Endothelial cell of hepatic sinusoid (primary cell): Measurements from ENCODE around the gene GRAP2.
"Not testable (repeated sequence)": the region's sequence is repeated elsewhere in the genome, so short reads cannot be mapped to it uniquely, and the experiment has no call there.

Experiments used
- in situ Hi-C: cut with HindIII; loops from 2 replicates; pipeline ENCODE4 v1.10.0; 2017; ENCODE audit warnings: low sequenced_read_pairs

Gene GRAP2

GRCh38 chr22:39990686-39991085 lies 89.8 kb downstream of the GRAP2 start:
- in situ Hi-C loops = no loop called here

- in situ Hi-C loops = no loop called here
Measured at GRCh38 chr22:39991159-39991860, 90.4 kb downstream of the GRAP2 start.

GRCh38 chr22:39992088-39992826 lies 91.4 kb downstream of the GRAP2 start:
- in situ Hi-C loops = no loop called here

GRCh38 chr22:39992894-39993293 lies 92.0 kb downstream of the GRAP2 start:
- in situ Hi-C loops = not testable (repeated sequence)

DNA sequence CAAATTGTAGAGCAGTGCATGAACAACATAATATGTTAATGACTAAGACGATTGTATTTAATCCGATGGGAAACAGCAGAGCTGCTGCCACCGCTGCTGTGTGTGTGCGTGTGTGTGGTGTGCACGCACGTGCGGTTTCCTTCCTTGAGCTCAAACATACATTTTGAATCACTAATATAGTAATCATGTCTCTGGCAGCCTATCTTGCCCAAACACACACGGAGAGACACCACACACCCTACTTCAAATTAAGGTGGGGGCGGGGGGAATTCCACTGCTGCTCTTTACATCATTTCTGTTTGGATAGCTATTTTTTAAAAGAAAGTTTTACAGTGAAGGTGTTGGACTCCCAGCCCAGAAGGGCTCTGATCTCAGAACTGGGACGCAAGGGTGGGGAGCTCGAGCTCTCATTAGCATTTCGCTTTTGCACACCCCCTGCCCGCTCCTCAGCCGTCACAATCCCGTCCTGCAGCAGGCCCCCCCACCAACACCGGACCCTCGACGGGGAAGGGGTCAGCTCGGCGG lies 93.2 kb downstream of the GRAP2 start:
- in situ Hi-C loops = no loop called here

DNA sequence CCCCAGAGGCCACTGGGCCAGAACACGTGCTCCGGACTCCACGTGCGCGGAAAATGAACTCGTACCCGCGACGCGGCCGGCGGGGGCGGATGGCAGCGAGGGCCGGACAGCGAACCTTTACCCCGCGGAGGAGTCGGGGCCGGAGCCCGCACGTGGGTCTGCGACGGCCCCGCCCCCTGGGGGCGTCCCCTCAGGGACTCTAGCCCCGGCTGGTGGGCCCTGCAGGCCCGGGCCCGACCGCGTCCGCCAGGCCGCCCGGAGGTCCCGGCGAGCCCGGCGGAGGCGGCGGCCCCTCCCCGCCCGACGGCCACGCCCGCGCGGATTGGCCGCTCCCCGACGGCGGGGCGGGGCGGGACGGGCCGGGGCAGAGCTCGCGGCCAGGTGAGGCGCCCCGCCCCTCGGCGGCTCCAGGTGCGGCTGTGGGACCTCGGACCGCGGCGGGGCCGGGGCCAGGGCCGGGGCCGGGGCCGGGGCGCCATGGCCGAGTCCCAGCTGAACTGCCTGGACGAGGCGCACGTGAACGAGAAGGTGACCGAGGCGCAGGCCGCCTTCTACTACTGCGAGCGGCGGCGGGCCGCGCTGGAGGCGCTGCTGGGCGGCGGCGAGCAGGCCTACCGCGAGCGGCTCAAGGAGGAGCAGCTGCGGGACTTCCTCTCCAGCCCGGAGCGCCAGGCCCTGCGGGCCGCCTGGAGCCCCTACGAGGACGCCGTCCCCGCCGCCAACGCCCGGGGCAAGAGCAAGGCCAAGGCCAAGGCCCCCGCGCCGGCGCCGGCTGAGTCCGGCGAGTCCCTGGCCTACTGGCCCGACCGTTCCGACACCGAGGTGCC lies 93.9 kb downstream of the GRAP2 start, which contains the start of gene FAM83F:
Gene FAM83F (plus strand): TSS at position 389 of the 827 bp plus-strand sequence. CDS start 89 bp downstream, at position 478.
- in situ Hi-C loops = no loop called here

- in situ Hi-C loops = no loop called here
Measured at GRCh38 chr22:39995393-39996252, 94.7 kb downstream of the GRAP2 start.

DNA sequence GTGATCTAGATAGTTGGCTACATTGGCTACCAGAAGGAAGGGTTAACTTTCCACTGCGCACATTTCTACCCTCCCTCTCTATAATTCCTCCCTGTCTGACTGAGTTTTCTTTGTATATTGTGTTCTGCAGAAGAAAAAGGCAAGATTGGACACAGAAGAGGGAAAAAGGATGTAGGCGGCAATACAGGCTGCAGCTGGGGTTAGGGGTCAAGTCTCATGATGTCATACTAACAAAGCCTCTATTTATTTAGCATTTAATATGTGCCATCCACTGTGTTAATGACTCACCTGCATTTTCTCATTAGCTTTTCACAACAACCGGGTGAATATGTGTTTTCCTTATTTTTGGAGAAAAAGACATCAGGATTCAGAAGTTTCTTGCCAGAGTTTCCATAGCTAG lies 95.8 kb downstream of the GRAP2 start:
- in situ Hi-C loops = no loop called here

GRCh38 chr22:39997421-39997820 lies 96.5 kb downstream of the GRAP2 start:
- in situ Hi-C loops = no loop called here

GRCh38 chr22:39997939-39998726 lies 97.2 kb downstream of the GRAP2 start:
- in situ Hi-C loops = no loop called here

DNA sequence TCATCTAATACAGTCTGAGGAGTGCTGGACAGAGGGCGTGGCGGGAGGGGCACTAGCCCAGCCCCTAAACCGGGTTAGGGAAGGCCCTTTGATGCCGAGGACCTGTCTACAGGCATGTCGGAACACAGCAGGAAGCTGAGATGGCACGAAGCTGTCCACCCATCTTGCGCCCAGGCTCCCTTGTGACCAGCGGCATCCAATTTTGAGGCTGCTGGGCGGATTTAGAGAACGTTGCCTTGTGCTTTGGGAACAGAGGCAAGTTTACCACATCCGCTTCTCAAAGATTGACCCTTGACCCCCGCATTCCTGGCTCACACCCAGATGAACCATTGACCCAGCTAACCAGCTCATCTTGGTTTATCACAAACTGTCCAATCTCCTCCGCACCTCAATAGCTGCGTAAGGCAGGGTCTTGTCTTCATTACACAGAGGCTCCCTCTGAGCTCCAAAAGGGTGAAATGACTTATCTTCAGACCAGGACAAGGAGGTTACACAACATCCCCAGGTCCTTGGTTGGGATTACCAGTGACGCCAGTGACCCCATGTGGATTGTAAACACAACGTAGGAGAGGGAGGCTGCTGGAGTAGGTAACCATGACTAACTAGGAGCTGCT lies 98.4 kb downstream of the GRAP2 start:
- in situ Hi-C loops = no loop called here

- in situ Hi-C loops = loop anchor here (5.0 to 10.0 kb wide), 2 partner anchors 428 to 465 kb away; partner anchors contain the start of genes CACNA1I and RPS19BP1
Measured at GRCh38 chr22:40000171-40000570, 99.3 kb downstream of the GRAP2 start.

DNA sequence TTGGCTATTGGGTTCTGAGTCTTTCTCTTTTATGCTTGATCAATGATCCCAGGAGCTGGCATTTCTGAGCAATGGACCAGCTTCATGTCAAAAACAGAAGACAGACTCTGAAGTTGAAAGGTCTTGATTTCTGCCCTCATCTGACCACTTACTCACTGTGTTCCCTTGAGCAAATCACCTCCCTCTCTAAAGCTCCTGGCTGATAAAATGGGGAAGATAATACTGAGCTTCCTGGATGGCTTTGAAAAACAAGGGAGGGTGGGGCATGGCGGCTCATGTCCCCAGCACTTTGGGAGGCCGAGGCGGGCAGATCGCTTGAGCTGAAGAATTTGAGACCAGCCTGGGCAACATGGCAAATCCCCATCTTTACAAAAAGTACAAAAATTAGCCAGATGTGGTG lies 100.2 kb downstream of the GRAP2 start:
- in situ Hi-C loops = loop anchor here (5.0 to 10.0 kb wide), 2 partner anchors 429 to 466 kb away; partner anchors contain the start of genes CACNA1I and RPS19BP1

- in situ Hi-C loops = loop anchor here (5.0 to 10.0 kb wide), 2 partner anchors 430 to 467 kb away; partner anchors contain the start of genes CACNA1I and RPS19BP1
Measured at GRCh38 chr22:40001800-40002577, 101.1 kb downstream of the GRAP2 start.

GRCh38 chr22:40002935-40003715 lies 102.2 kb downstream of the GRAP2 start:
- in situ Hi-C loops = loop anchor here (5.0 to 10.0 kb wide), 2 partner anchors 431 to 468 kb away; partner anchors contain the start of genes CACNA1I and RPS19BP1

DNA sequence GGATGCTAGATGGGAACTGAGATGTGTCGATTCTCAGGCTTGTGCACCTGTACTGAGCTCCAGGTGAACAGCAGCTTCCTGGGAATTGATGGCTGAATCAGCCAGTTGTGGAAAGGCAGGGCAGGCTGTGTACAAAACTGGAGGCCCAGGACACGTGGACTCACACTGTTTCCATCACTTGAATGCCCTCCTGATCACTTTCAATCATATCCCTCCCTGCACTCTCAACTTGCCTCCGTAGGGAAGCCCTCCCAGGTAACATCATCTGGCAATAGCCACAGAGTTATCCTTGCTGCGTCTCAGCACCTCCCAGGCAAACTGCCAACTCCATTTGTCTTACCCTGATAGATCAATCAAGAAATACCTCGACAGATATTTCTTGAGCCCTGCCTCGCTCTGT lies 104.0 kb downstream of the GRAP2 start:
- in situ Hi-C loops = loop anchor here (5.0 to 10.0 kb wide), 2 partner anchors 433 to 470 kb away; partner anchors contain the start of genes CACNA1I and RPS19BP1

GRCh38 chr22:40006641-40007040 lies 105.8 kb downstream of the GRAP2 start:
- in situ Hi-C loops = loop anchor here (10.0 kb wide), 1 partner anchor 472 kb away; the partner anchor contains the start of gene RPS19BP1
